H4 (cell line): ENCODE measurements around the gene CRAMP1. TPM values are rescaled to one million over a fixed set of nuclear protein-coding genes. Genes with fewer than 3 reads are reported as not detected.
A peak's percentile ranks its signal among the peaks of the same experiment; 100 is the strongest.

Experiments used
- DNase-seq: peaks from one replicate; pipeline ENCODE4 v3.0.0-alpha.2; 2015; ENCODE audit warnings: low spot score
- total RNA-seq: library from RNA; depleted of rRNA; stranded (reverse); fragments of >200 nt; shearing (Covaris generic); gene quantifications from 2 replicates; pipeline ENCODE4 v1.2.3, GENCODE V29; 2014

Gene CRAMP1
- total RNA-seq, 1 experiment from 2014 or later: 3.1 TPM

GRCh38 chr16:1596516-1596915, 15.6 kb upstream of the CRAMP1 start:
- DNase-seq: no peak

GRCh38 chr16:1597154-1597553, 15.0 kb upstream of the CRAMP1 start:
- DNase-seq: no peak

- DNase-seq: no peak
Observed at GRCh38 chr16:1601031-1601430, 11.1 kb upstream of the CRAMP1 start.

GRCh38 chr16:1601489-1601888, 10.7 kb upstream of the CRAMP1 start:
- DNase-seq: no peak

DNA sequence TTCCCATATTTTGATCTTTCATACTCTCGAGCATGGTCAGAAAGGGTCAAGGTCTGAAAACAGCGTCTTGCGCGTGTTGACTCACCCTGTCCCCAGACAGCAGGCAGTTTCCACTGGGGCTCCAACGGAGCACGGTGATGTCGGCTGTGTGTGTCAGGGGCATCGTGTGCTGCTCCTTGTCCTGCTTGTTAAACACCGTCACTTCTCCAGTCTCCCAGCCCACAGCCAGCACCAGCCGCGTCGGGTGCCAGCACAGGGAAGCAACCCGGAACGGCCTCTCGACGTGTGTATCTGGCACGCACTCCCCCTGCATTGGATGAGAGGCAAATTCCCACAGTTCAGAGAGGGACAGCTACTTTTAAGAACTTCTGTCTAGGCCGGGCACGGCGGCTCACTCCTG, 9.9 kb upstream of the CRAMP1 start:
- DNase-seq: no peak

GRCh38 chr16:1606774-1607173, 5.4 kb upstream of the CRAMP1 start:
- no peak for DNase-seq

DNA sequence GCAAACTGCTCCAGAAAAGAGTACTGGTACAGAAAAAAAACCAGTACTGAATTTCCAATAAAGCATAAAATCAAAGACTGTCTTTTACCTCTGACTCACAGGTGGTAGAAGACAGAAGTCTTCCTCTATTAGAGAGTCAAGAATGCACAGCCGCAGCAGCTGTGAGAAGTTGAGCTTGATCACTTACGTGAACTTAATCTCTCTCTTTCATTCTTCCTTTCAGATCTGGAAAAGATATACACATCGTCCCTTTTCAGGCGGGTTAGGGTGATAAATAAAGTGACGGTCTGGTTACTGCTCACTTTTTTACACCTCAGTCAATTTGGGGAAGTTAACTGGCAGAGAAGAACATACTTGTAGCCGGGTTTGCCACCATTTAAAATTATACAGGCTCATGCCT, 4.2 kb upstream of the CRAMP1 start:
- DNase-seq: no peak

DNA sequence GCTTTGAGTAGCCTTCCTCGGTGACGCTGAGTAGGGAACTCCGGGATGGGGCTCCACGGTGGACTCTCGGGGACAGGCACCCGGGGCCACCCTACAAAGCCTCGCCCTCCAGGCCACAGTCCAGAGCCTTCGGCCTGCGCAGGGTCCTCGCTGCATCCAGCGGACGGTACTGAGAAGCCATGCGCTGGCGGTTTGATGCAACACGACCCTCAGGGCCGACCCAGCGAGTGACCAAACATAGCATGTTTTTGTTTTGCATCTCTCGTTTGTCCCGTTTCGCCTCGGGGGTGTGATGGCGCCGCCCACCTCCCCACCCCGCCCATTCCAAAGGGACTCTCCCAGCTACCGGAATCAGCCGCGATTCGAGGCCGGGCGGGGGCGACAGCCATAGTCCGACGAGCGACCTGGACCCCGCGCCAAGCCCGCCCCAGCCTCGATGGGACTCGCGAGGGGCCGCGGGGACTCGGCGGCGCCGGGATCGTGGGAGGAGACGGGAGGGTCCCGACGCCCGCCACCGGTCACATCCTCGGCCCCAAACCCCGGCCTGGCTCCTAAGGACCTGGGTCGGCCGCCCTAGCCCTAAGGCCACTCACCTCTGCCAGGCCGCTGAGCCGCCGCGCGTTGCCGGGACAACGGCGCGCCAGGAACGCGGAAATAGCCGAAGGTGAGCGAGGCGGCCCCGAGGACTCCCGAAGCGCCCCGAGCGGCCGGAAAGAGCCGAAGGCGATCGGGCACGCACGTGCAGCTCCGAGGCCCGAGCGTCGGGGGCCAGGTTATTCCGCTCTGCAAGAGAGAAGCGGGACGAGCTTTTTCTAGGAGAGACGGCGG, 1.9 kb upstream of the CRAMP1 start:
- DNase-seq: peak; percentile 67

- no peak for DNase-seq
Observed at GRCh38 chr16:1610899-1611632, 1.1 kb upstream of the CRAMP1 start.

- no peak for DNase-seq
Observed at GRCh38 chr16:1613211-1613622, 1.1 kb downstream of the CRAMP1 start.

DNA sequence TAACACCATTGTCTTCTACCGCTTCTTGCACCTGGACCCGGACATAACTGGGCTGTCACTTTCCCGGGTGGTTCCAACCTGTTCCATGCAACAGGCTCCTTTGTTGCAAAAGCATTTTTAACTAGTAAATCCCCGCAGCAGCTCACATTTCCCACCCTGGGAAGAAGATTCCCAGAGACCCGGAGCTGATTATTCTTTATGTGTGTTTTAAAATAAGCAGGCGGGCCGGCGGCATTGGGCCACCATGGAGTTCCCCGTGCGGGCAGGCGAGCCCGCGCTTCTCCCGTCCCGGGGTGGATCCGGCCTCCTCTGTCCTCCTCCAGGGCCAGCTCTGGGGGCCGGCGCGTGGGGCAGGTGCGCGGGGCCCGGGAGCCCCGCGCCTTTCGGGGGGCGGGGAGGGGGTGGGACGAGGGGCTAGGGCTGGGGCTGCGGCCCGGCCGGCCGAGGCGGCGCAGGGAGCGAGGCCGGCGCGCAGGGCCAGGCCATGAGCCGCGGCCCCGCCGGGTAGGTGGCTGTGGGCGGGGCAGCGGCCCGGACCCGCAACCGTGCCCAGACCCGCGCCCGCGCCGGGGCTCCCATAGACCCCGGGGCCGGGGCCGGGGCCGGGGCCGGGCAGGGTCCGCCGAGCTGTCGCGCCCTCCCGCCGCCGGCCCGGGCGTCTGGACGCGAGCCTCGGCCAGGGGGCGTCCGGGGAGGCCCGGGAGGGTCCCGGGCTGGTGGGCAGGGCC, 1.7 kb downstream of the CRAMP1 start:
- no peak for DNase-seq

DNA sequence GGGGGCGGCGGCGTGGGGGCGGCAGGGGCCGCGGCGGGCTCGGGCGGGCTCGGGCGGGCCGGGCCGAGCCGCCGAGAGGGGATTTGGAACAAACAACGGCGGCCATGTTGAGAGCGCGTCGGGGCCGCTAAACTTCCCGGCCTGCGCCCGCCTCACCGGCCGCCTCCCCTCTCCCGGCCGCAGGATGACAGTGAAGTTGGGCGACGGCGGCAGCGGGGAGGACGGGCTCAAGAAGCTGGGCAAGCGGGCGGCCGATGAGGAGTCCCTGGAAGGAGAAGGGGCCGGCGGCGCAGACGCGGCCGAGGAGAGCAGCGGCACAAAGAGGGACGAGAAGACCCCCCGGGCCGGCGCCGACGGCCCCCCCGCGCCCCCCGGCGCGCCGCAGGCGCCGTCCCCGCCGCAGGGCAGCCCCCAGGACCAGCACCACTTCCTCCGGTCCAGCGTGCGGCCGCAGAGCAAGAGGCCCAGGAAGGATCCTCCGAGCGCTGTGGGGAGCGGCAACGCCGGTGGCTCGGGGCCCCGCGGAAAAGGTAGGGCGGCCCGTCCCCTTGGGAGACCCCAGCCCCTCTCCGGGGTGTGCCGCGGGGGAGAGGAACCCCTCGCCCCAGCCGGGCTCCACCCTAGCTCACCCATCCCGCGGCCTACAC, 2.4 kb downstream of the CRAMP1 start:
- no peak for DNase-seq

- DNase-seq: no peak
Observed at GRCh38 chr16:1615761-1616160, 3.6 kb downstream of the CRAMP1 start.

DNA sequence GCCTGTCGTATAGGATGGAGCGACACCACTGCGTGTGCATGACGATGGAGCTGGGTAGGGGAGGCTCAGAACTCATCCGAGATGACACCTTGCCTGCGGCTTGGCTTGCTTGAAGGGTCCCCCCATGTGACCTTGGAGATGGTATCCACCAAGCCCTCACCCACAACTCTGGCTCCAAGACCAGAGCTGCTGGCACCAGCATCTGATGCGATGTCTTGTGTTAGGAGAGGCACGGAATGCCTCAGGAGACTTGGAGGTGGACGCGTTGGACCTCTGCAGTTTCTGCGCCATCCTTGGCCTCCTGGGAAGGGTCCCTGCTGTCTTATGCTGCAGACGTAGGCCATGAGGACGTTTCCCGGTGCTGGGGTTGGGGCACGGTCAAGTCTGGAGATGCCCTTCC, 7.8 kb downstream of the CRAMP1 start:
- DNase-seq: no peak

GRCh38 chr16:1620391-1620790, 8.2 kb downstream of the CRAMP1 start:
- DNase-seq: no peak

DNA sequence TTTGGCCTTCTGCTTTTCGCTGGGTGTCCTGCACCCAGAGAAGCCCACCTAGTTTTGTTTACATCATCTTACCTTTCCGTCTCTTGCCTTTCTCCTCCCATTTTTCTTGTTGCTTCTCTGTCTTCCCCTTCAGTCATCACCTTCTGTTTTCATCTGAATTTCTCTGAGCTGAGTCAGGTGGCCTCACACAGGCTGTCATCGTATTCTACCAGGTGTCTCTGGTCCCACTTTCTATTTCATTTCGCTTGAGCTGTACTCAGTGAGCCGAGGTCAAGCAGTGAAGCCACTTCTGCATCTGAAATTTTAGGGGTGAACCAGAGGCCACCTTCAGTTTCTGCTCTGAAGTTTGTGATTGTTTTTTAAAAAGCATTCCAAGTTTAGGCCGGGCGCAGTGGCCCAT, 9.7 kb downstream of the CRAMP1 start:
- DNase-seq: no peak

- no peak for DNase-seq
Observed at GRCh38 chr16:1626327-1626726, 14.2 kb downstream of the CRAMP1 start.

DNA sequence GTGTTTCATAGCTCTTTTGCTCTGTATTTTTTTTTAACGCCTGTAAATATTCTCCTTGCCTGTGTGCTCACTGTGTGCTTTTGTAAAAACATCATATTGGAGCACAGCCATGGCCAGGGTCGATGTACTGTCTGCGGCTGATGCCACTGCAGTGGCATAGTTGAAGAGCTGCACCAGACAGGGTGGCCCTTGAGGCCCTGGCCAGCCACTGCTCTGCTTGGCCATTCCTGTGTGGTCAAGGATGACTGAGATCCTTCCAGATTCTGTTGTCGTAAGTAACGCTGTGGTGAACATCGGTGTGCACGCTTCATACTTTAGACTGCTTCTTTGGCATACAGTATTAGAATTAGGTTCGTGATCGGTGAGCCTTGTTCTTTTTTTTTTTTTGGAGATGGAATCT, 14.6 kb downstream of the CRAMP1 start:
- no peak for DNase-seq

DNA sequence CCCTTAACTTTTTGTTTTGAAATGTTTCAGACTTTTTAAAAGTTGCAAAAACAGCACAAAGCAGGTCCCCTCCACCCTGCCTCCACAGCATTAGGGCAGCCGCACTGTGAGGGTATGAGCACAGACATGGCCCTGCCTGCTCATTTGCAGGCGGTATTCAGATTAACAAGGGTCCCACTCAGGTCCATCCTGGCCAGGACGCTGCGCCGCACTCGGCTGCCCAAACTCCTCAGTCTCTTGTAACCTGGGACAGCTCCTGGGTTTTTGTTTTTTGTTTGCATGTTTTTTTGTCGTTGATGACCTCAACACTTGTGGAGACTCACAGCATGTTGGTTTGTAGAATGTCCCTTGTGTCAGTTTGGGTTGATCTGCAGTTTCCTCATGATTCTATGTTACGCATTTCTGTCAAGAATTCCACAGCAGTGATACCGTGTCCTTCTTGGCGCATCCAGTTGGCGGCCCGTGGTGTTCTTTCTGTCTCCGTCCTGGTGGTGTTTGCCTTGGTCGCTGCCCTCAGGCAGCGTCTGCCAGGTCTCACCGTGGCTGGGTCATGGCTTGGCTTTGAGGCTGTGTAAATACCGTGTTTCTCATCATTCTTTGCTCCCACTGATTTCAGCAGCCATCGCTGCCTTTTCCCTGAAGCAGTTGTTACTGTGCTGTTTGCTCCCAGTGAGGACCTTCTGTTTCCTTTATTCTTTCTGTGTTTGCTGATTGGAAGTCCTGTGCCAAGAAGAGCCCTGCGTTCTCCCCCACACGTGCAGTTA, 18.5 kb downstream of the CRAMP1 start:
- no peak for DNase-seq

DNA sequence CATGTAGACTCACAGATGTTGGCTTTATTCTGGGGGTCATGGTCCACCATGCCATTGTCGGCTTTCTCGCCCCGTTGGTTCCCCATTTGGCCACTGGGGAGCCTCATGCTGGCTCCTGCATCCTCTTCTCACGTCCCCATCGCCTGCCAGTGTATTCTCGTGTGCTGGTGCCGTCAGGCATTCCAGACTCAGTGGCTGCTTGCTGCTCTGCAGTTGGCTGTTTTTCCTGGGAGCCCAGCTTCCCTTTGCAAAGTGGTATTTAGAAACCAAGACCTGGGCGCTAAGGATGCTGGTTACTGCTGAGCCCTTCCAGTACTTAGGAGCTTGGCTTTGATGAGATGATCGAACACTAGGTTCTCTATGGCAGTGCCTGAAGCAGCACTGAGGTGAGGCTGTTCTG, 19.1 kb downstream of the CRAMP1 start:
- DNase-seq: no peak

GRCh38 chr16:1631931-1632637, 19.9 kb downstream of the CRAMP1 start:
- no peak for DNase-seq
